GDM1 (cell line): ENCODE measurements around the gene TRIM44.
"Not testable (repeated sequence)": the region's sequence is repeated elsewhere in the genome, so short reads cannot be mapped to it uniquely, and the experiment has no call there.

Experiments used
- DNase-seq: peaks from one replicate; lab custom pipeline; 2025; lab: John Stamatoyannopoulos, UW

The TRIM44 gene

GRCh38 chr11:35815556-35816315 is 153.2 kb downstream of the TRIM44 start:
- no peak for DNase-seq

GRCh38 chr11:35820614-35821013 is 158.0 kb downstream of the TRIM44 start:
- no peak for DNase-seq

GRCh38 chr11:35822815-35823495 is 160.4 kb downstream of the TRIM44 start:
- DNase-seq = no peak

- no peak for DNase-seq
Observed at GRCh38 chr11:35823742-35824298, 161.2 kb downstream of the TRIM44 start.

GRCh38 chr11:35825386-35825785 is 162.8 kb downstream of the TRIM44 start:
- no peak for DNase-seq

- DNase-seq = no peak
Observed at GRCh38 chr11:35826006-35826405, 163.4 kb downstream of the TRIM44 start.

- no peak for DNase-seq
Observed at GRCh38 chr11:35826949-35827348, 164.4 kb downstream of the TRIM44 start.

GRCh38 chr11:35836205-35836604 is 173.6 kb downstream of the TRIM44 start:
- DNase-seq = no peak

GRCh38 chr11:35838071-35838470 is 175.5 kb downstream of the TRIM44 start:
- DNase-seq = no peak

- DNase-seq = not testable (repeated sequence)
Observed at GRCh38 chr11:35838697-35839367, 176.3 kb downstream of the TRIM44 start.

GRCh38 chr11:35839368-35840161 is 177.0 kb downstream of the TRIM44 start:
- no peak for DNase-seq

GRCh38 chr11:35841733-35842132 is 179.2 kb downstream of the TRIM44 start:
- DNase-seq = no peak

- DNase-seq = no peak
Observed at GRCh38 chr11:35842958-35843357, 180.4 kb downstream of the TRIM44 start.

GRCh38 chr11:35844579-35844978 is 182.0 kb downstream of the TRIM44 start:
- no peak for DNase-seq

- DNase-seq = no peak
Observed at GRCh38 chr11:35845860-35846259, 183.3 kb downstream of the TRIM44 start.

- DNase-seq = no peak
Observed at GRCh38 chr11:35846874-35847273, 184.3 kb downstream of the TRIM44 start.

GRCh38 chr11:35847473-35847872 is 184.9 kb downstream of the TRIM44 start:
- DNase-seq = no peak

- DNase-seq = no peak
Observed at GRCh38 chr11:35848616-35849015, 186.0 kb downstream of the TRIM44 start.

GRCh38 chr11:35850191-35850590 is 187.6 kb downstream of the TRIM44 start:
- no peak for DNase-seq

GRCh38 chr11:35851342-35851741 is 188.8 kb downstream of the TRIM44 start:
- no peak for DNase-seq

GRCh38 chr11:35852056-35852455 is 189.5 kb downstream of the TRIM44 start:
- no peak for DNase-seq

- DNase-seq = no peak
Observed at GRCh38 chr11:35853971-35854370, 191.4 kb downstream of the TRIM44 start.
